ENCODE results near the gene CBLB. TPM values are rescaled to one million over a fixed set of nuclear protein-coding genes. Genes with fewer than 3 reads are reported as not detected.

The CBLB gene
- total RNA-seq, 1 experiment from 2014 or later = 6.0 TPM

GRCh38 chr3:105691633-105692032 is 177.2 kb downstream of the CBLB start:
- DNase-seq (ENCODE audit: low read depth) = no peak

GRCh38 chr3:105691053-105691452 is 177.8 kb downstream of the CBLB start:
- no peak for DNase-seq (ENCODE audit: low read depth)

GRCh38 chr3:105688821-105689220 is 180.0 kb downstream of the CBLB start:
- no peak for DNase-seq (ENCODE audit: low read depth)

- peak; percentile 20 for DNase-seq (ENCODE audit: low read depth)
Observed at GRCh38 chr3:105686278-105686897, 182.4 kb downstream of the CBLB start.

GRCh38 chr3:105679951-105680350 is 188.9 kb downstream of the CBLB start:
- DNase-seq (ENCODE audit: low read depth) = no peak

GRCh38 chr3:105678017-105678416 is 190.8 kb downstream of the CBLB start:
- DNase-seq (ENCODE audit: low read depth) = no peak

GRCh38 chr3:105676621-105677300 is 192.1 kb downstream of the CBLB start:
- no peak for DNase-seq (ENCODE audit: low read depth)

- no peak for DNase-seq (ENCODE audit: low read depth)
Observed at GRCh38 chr3:105674437-105675065, 194.3 kb downstream of the CBLB start.

- no peak for DNase-seq (ENCODE audit: low read depth)
Observed at GRCh38 chr3:105672996-105673395, 195.8 kb downstream of the CBLB start.

- DNase-seq (ENCODE audit: low read depth) = no peak
Observed at GRCh38 chr3:105662306-105662705, 206.5 kb downstream of the CBLB start.

- no peak for DNase-seq (ENCODE audit: low read depth)
Observed at GRCh38 chr3:105661461-105661860, 207.4 kb downstream of the CBLB start.

- no peak for DNase-seq (ENCODE audit: low read depth)
Observed at GRCh38 chr3:105656651-105657504, 211.9 kb downstream of the CBLB start.

- no peak for DNase-seq (ENCODE audit: low read depth)
Observed at GRCh38 chr3:105653868-105654267, 214.9 kb downstream of the CBLB start.

- no peak for DNase-seq (ENCODE audit: low read depth)
Observed at GRCh38 chr3:105653166-105653565, 215.6 kb downstream of the CBLB start.

- DNase-seq (ENCODE audit: low read depth) = no peak
Observed at GRCh38 chr3:105649480-105649879, 219.3 kb downstream of the CBLB start.

GRCh38 chr3:105647047-105647446 is 221.8 kb downstream of the CBLB start:
- DNase-seq (ENCODE audit: low read depth) = peak; percentile 90

- no peak for DNase-seq (ENCODE audit: low read depth)
Observed at GRCh38 chr3:105639131-105639530, 229.7 kb downstream of the CBLB start.

GRCh38 chr3:105634708-105635107 is 234.1 kb downstream of the CBLB start:
- DNase-seq (ENCODE audit: low read depth) = no peak

- DNase-seq (ENCODE audit: low read depth) = no peak
Observed at GRCh38 chr3:105629718-105630117, 239.1 kb downstream of the CBLB start.

GRCh38 chr3:105626739-105627138 is 242.1 kb downstream of the CBLB start:
- no peak for DNase-seq (ENCODE audit: low read depth)

- no peak for DNase-seq (ENCODE audit: low read depth)
Observed at GRCh38 chr3:105622169-105622568, 246.6 kb downstream of the CBLB start.

GRCh38 chr3:105620236-105620635 is 248.6 kb downstream of the CBLB start:
- no peak for DNase-seq (ENCODE audit: low read depth)

Data from RPMI7951 (cell line).